Stimulated activated CD8-positive, alpha-beta memory T cell treated with anti-CD3 and anti-CD28 coated beads, Interleukin-7, amount 100 ng/mL, for 1 hour (primary cell): ENCODE measurements around the gene FAM81A.

Experiments used
- DNase-seq, 2 donors: peaks; one replicate each; pipeline ENCODE4 v3.0.0-alpha.2; 2020; ENCODE audit warnings: low read depth in 2 of 2

Gene FAM81A

DNA sequence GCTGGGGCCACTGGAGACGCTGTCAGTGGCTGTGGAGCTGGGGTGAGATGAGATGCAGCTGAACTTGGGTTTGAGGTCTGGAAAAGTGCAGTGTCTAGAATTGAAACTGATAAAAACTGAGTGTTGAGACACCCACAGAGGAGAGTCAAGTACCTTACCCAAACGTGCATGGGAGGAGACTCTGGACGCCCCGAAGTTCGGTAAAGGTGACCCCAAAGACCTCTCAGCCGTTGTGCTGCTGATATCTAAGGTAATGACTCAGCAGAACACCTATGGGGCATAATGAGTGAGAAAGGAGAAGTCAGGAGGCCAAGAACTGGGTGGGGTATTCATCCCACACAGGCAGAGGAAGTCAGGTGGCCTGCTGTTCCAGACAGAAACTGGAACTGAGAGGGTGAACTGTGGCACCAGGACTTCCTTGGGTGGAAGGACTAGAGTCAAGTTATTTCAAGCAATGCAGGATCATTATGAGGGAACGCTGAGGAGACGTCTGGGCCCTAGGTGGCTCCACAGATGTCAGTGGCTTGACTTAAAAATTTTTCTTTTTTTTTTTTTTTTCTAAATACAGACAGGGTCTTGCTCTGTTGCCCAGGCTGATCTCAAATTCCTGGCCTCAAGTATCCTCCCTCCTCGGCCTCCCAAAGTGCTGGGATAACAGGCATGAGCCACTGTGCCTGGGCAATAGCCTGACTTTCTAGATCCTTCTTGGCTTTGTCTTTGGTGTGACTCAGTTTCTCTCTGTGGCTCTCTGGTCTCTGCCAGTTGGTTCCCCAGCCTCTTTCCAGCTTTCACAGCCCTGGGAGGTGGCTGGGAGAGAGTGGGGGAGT lies 105.9 kb downstream of the FAM81A start:
- DNase-seq, result no peak

DNA sequence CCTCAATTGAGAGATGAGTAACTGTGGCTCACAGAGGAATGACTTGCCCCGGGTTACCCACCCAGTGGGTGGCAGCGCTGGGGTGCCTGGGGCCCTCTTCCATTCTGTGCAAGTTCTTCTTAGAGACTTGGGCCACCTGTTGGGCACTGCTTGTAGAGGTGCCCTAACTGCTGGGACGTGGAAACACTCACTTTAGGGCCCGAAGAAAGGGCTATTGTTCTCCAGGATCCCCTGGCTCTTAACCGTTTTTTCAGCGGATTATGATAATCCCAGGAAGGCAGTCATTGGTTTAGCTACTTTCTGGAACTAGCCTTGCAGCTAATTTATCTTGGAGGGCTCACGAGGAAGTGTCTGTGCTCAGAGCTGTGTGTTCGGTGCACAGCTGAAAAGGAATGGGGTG lies 107.6 kb downstream of the FAM81A start:
- no peak for DNase-seq

DNA sequence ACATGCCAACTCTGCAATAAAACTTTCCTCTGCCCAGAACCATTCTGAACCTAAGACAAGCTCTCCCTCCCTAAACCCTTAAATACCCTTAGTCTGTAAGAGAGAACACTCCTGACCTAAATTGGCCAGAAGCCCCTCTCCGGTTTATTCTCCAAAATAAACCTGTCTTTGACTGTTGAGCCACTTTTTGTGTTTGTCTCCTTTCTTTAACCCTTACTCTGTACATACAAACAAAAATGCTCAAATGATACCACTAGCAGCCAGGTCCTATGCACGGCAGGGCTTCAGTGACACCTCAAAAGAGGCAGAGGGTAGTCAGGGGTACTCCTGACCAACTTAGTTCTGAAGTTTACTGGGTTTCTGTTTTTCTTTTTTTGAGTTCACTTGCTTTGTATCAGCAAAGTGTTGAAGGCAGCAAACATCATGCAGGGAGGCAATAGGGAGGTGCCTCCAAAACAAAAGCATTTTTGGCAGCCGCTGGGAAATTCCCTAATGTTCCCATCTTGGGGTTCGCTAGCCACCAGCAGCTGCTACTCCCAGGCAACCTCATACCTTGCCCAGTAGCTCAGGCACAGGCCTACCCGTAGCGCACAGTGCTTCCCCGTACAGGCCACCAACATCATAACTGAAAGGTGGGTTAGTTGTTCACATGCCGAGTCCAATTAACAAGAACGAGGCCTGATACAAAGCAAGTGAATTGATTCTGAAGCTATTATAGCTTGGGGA lies 110.7 kb downstream of the FAM81A start:
- no peak for DNase-seq

DNA sequence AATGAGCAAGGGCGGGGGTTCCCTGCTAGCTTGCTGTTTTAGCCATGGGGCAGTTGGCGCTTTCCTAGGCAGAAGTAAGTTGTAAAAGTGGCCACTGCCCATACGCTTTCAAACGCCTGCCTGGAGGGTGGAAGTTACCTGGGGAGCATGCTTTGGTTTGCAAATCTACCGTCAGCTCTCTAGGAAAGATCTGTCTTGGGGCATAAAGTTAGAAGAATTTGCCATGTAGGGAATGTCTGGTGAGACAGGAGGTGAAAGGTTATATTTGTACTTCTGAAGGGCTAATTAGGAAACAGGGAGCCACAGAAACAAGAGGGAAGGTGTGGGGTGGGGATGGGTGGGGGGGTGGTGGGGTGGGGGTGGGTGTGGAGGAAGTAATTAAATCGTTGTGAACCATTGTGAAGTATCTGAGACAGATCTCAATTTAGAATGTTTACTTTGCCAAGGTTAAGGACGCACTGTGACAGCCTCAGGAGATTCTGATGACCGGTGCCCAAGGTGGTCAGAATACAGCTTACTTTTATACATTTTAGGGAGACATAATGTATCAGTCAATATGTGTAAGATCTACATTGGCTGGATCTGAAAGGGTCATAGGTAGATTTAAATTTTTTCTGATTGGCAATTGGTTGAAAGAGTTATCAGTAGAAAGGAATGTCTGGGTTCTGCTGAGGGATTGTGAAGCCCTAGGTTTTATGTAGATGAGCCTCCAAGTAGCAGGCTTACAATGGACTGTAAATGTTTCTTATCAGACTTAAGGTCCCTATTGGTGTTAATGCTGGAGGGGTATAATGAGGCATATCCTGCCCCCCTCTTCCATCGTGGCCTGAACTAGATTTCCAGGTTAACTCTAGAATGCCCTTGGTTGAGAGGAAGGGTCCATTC lies 111.6 kb downstream of the FAM81A start:
- DNase-seq, result no peak

GRCh38 chr15:59550530-59550929 lies 112.5 kb downstream of the FAM81A start:
- DNase-seq, result no peak

DNA sequence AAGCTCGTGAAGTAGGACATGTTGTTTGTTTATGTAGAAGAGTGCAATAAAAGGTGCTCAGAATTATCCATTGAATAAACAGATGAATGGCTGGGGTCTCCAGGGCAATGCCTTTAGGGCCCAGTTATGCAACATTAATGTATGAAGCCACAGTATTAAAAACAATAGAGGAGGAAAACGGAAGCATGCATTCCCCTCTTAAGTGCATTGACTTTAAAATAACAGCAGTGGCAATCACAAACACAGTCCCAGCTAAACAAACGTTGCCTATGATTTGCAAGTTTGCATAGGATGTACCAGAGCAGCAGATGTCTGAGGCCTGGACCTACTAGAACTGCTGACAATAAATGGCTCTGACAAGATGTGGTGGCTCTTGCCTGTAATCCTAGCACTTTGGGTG lies 113.0 kb downstream of the FAM81A start:
- DNase-seq, result no peak

- DNase-seq, result no peak
Measured at GRCh38 chr15:59553879-59554735, 116.1 kb downstream of the FAM81A start.

- DNase-seq, result no peak
Measured at GRCh38 chr15:59555696-59556095, 117.7 kb downstream of the FAM81A start.

GRCh38 chr15:59556380-59556779 lies 118.4 kb downstream of the FAM81A start:
- no peak for DNase-seq

DNA sequence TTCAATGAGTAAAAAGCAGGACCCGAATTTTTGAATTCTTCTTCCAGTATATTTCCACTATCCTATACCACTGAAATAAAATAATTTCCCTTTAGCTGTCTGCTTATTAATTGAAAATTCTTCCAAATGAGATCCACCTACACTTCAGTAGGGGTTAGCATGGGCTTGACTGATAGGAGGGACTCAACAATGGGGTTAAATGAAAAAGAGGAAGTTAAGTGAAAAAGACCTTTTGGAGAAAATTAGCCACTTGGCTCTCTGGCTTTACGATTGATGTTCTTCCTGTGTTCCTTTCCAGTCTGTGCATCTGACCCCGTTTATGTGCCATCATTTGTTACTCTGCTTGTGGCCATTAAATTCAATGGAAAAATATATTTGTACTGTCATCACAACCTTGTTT lies 119.6 kb downstream of the FAM81A start:
- DNase-seq, result no peak

DNA sequence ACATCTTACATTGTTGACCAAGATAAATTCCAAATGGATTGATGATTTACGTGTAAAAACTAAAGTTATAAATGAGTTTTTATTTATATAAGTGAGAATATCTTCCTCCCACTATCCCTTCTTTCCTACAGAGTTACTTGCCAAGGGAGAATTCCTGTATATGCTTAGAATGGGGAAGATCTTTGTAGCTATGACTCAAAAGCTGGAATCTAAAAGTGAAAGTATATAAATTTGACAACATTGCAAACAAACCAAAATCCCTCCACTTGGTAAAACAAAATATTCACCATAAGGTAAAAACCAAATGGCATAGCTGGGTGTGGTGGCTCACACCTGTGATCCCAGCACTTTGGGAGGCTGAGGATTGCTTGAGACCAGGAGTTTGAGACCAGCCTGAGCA lies 120.9 kb downstream of the FAM81A start:
- DNase-seq, result no peak

GRCh38 chr15:59561547-59561946 lies 123.6 kb downstream of the FAM81A start:
- DNase-seq, result no peak

- no peak for DNase-seq
Measured at GRCh38 chr15:59562448-59563186, 124.6 kb downstream of the FAM81A start.

- DNase-seq, result no peak
Measured at GRCh38 chr15:59565299-59565698, 127.3 kb downstream of the FAM81A start.

DNA sequence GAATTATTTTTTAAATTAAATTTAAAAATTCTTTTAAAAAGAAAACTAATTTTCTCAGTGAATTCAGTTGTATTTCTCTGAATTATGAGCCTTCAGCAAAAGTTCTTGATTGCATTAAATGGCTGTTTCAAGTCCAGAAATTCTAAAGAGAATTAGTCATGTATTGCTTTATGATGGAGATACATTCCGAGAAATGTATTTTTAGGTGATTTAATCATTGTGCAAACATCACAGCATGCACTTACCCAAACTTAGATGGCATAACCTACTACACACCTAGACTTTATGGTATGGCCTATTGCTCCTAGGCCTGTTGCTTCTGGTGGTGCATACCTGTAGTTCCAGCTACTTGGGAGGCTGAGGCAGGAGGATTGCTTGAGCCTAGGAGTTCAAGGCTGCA lies 129.3 kb downstream of the FAM81A start:
- no peak for DNase-seq

GRCh38 chr15:59569477-59569876 lies 131.5 kb downstream of the FAM81A start:
- no peak for DNase-seq

- DNase-seq, result no peak
Measured at GRCh38 chr15:59570315-59570714, 132.3 kb downstream of the FAM81A start.

GRCh38 chr15:59571606-59572005 lies 133.6 kb downstream of the FAM81A start:
- DNase-seq, result no peak
